ENCODE data around the gene AP3B1. TPM values are rescaled to one million over a fixed set of nuclear protein-coding genes. Genes with fewer than 3 reads are reported as not detected.
A peak's percentile ranks its signal among the peaks of the same experiment; 100 is the strongest.
"Not testable (repeated sequence)": the region's sequence is repeated elsewhere in the genome, so short reads cannot be mapped to it uniquely, and the experiment has no call there.

The AP3B1 gene
- total RNA-seq, 1 donor from 2014 or later = 60.4 TPM

DNA sequence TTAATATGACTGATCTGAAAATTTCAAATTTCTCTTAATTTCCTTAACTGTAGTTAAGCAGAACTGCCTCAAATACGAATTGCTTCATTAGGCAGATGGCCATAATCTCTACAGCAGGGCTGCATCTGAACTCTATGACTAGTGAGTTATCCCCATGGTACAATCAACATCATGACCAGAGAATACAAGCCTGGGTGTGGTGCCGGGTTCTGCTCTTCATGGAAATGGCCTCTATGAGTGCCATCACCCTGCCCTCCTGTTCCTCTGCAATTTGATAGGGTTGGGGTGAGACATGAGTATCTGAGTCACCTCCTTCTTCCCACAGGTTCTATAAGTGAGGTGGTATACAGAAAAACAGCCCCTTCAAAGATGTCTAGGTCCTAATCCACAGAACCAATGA, 235.9 kb downstream of the AP3B1 start:
- Mint-ChIP-seq H3K4me3 (ENCODE audit: unreplicated experiment) (no peak overlapping the region), H3K27me3 (ENCODE audit: low read depth) (no peaks in the 10 kb centered on the region), H3K4me1 (ENCODE audit: low read depth) (peaks cover 20% of the 10 kb centered on the region), H3K9me3 (ENCODE audit: low read depth) (no peaks in the 10 kb centered on the region), H3K27ac (ENCODE audit: unreplicated experiment) (no peak overlapping the region), H3K36me3 (ENCODE audit: low read depth) (peaks cover 2% of the 10 kb centered on the region)
- TF ChIP-seq, protein P1, sequence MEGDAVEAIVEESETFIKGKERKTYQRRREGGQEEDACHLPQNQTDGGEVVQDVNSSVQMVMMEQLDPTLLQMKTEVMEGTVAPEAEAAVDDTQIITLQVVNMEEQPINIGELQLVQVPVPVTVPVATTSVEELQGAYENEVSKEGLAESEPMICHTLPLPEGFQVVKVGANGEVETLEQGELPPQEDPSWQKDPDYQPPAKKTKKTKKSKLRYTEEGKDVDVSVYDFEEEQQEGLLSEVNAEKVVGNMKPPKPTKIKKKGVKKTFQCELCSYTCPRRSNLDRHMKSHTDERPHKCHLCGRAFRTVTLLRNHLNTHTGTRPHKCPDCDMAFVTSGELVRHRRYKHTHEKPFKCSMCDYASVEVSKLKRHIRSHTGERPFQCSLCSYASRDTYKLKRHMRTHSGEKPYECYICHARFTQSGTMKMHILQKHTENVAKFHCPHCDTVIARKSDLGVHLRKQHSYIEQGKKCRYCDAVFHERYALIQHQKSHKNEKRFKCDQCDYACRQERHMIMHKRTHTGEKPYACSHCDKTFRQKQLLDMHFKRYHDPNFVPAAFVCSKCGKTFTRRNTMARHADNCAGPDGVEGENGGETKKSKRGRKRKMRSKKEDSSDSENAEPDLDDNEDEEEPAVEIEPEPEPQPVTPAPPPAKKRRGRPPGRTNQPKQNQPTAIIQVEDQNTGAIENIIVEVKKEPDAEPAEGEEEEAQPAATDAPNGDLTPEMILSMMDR (IDR thresholded peaks at IDR 0.05) = no peak
- DNase-seq (ENCODE audit: low spot score) = no peak

DNA sequence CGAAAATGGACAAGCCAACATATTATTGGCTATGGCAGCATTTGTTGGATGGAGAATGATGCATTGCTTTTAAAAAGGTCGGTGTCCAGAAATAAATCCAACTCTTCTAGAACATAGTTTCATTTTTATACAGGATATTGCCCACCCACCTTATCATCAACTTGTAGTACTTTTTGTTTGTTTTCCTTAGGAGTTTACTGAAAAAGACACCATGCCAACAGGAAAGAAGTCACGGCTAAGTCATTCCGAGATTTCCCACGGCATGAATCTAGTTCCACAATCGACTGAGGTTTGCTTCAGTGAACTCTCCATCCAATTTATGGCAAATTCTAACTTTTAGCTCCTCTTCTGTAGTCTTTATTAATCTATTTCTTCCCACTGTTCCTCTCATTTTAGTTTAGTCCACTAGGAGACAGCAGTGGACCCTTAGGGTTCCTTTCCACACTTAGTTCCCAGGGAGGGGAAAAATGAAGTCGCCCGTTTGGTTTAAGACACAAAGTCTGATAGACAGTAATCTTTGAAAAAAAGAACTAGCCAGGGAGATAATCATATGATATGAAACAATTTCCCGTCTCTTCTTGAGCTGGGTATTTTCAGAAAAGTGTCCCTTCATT, 237.5 kb downstream of the AP3B1 start:
- Mint-ChIP-seq H3K36me3 (ENCODE audit: low read depth) (peaks cover 2% of the 10 kb centered on the region), H3K27me3 (ENCODE audit: low read depth) (no peaks in the 10 kb centered on the region)
- no peak for DNase-seq (ENCODE audit: low spot score)

DNA sequence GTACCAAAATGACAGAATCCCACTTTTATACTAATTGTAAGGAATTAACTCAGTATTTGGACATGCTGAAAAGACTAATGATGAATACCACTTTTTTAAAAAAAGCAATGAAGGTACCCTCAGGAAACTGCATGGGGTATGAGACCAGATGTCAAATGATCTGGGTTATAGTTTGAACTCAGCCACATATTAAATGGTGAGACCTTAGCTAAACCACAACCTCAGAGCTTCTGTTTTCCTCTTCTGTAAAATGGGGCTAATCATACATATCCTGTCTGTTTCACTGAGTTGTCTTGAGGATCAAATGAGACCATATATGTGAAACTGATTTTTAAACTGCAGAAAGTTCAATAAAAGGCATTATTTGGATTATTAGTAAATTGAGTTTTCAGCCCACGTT, 238.4 kb downstream of the AP3B1 start:
- Mint-ChIP-seq H3K36me3 (ENCODE audit: low read depth) (peaks cover 2% of the 10 kb centered on the region), H3K27me3 (ENCODE audit: low read depth) (no peaks in the 10 kb centered on the region), H3K4me3 (ENCODE audit: unreplicated experiment) (no peak overlapping the region), H3K27ac (ENCODE audit: unreplicated experiment) (no peak overlapping the region), H3K4me1 (ENCODE audit: low read depth) (peaks cover 16% of the 10 kb centered on the region), H3K9me3 (ENCODE audit: low read depth) (no peaks in the 10 kb centered on the region)
- DNase-seq (ENCODE audit: low spot score) = no peak
- TF ChIP-seq, protein P1 (IDR thresholded peaks at IDR 0.05) = no peak

More for the DNA sequence above, 237.5 kb downstream of the AP3B1 start:
- peaks cover 20% of the 10 kb centered on the region for H3K4me1 Mint-ChIP-seq (ENCODE audit: low read depth)
- no peaks in the 10 kb centered on the region for H3K9me3 Mint-ChIP-seq (ENCODE audit: low read depth)
- no peak overlapping the region for H3K27ac Mint-ChIP-seq (ENCODE audit: unreplicated experiment)
- TF ChIP-seq, protein P1 (IDR thresholded peaks at IDR 0.05) = peak; percentile 48
- H3K4me3 Mint-ChIP-seq (ENCODE audit: unreplicated experiment) = no peak overlapping the region

DNA sequence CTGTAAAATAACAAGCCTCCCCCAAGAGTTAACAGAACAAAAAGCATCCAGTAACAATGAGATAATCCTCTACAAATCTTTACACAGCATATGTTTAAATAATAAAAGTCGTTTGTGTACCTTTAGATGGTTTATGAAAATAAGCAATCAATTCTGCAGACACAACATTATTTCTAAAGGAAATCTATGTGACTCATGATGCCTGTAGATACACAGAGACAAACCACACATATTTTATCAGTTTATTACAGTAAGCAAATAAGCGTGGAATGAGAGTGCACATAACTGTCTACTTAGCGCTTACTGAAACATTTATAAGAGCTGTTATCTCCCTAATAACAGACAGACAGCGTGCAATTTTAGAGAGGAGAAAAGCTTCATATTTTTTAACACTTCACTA, 243.6 kb downstream of the AP3B1 start:
- H3K4me1 Mint-ChIP-seq (ENCODE audit: low read depth) = peaks cover 4% of the 10 kb centered on the region

DNA sequence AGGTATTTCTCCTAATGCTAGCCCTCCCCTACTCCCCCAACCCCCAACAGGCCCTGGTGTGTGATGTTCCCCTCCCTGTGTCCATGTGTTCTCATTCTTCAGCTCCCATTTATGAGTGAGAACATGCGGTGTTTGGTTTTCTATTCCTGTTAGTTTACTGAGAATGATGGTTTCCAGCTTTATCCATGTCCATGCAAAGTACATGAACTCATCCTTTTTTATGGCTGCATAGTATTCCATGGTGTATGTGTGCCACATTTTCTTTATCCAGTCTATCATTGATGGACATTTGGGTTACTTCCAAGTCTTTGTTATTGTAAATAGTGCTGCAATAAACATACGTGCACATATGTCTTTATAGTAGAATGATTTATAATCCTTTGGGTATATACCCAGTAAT, 247.7 kb downstream of the AP3B1 start:
- DNase-seq (ENCODE audit: low spot score); H3K4me1 Mint-ChIP-seq (ENCODE audit: low read depth); H3K9me3 Mint-ChIP-seq (ENCODE audit: low read depth); H3K4me3 Mint-ChIP-seq (ENCODE audit: unreplicated experiment); H3K27ac Mint-ChIP-seq (ENCODE audit: unreplicated experiment); H3K27me3 Mint-ChIP-seq (ENCODE audit: low read depth): not testable (repeated sequence)
- H3K36me3 Mint-ChIP-seq (ENCODE audit: low read depth) = peaks cover 11% of the 10 kb centered on the region

More for the DNA sequence above, 243.6 kb downstream of the AP3B1 start:
- Mint-ChIP-seq H3K36me3 (ENCODE audit: low read depth) (peaks cover 7% of the 10 kb centered on the region), H3K4me3 (ENCODE audit: unreplicated experiment) (no peak overlapping the region), H3K9me3 (ENCODE audit: low read depth) (no peaks in the 10 kb centered on the region), H3K27ac (ENCODE audit: unreplicated experiment) (no peak overlapping the region), H3K27me3 (ENCODE audit: low read depth) (no peaks in the 10 kb centered on the region)
- DNase-seq (ENCODE audit: low spot score) = no peak
- TF ChIP-seq, protein P1 (IDR thresholded peaks at IDR 0.05) = no peak

DNA sequence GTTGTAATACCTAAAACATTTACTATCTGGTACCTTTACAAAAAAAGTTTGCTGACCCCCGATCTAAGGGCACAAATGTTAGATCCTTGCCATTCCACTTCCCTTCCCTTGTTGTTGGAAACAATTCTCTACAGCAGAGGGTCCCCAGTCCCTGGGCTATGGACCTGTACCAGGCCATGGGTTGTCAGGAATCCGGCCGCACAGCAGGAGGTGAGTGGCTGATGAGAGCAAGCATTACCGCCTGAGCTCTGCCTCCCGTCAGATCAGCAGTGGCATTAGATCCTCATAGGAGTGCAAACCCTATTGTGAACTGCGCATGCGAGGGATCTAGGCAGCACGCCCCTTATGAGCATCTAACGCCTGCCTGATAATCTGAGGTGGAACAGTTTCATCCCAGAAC, 248.5 kb downstream of the AP3B1 start:
- peaks cover 2% of the 10 kb centered on the region for H3K4me1 Mint-ChIP-seq (ENCODE audit: low read depth)
- no peak overlapping the region for H3K4me3 Mint-ChIP-seq (ENCODE audit: unreplicated experiment)
- TF ChIP-seq, protein P1 (IDR thresholded peaks at IDR 0.05) = no peak

More for the DNA sequence above, 248.5 kb downstream of the AP3B1 start:
- Mint-ChIP-seq H3K36me3 (ENCODE audit: low read depth) (peaks cover 11% of the 10 kb centered on the region), H3K27me3 (ENCODE audit: low read depth) (no peaks in the 10 kb centered on the region), H3K9me3 (ENCODE audit: low read depth) (peaks cover 3% of the 10 kb centered on the region), H3K27ac (ENCODE audit: unreplicated experiment) (no peak overlapping the region)
- no peak for DNase-seq (ENCODE audit: low spot score)
